Retinal pigment epithelial cell (primary cell): Measurements from ENCODE around the gene ARPC5L.

Experiments
- DNase-seq: peaks from one replicate; pipeline ENCODE4 v3.0.0-alpha.2; 2010; ENCODE audit warnings: low read depth
- H3K4me3 ChIP-seq: 2 replicates; pipeline ENCODE4 v1.5.1; 2011; ENCODE audit warnings: mild to moderate bottlenecking, low read length, control low read depth, moderate library complexity
- TF ChIP-seq, protein P1 (sequence below): conservative IDR thresholded peaks from 2 replicates; pipeline ENCODE4 v1.5.1; 2011; ENCODE audit warnings: low read depth, low read length, control low read depth, inconsistent platforms

ARPC5L gene

GRCh38 chr9:124878518-124878917 is 16.6 kb downstream of the ARPC5L start:
- TF ChIP-seq, protein P1, sequence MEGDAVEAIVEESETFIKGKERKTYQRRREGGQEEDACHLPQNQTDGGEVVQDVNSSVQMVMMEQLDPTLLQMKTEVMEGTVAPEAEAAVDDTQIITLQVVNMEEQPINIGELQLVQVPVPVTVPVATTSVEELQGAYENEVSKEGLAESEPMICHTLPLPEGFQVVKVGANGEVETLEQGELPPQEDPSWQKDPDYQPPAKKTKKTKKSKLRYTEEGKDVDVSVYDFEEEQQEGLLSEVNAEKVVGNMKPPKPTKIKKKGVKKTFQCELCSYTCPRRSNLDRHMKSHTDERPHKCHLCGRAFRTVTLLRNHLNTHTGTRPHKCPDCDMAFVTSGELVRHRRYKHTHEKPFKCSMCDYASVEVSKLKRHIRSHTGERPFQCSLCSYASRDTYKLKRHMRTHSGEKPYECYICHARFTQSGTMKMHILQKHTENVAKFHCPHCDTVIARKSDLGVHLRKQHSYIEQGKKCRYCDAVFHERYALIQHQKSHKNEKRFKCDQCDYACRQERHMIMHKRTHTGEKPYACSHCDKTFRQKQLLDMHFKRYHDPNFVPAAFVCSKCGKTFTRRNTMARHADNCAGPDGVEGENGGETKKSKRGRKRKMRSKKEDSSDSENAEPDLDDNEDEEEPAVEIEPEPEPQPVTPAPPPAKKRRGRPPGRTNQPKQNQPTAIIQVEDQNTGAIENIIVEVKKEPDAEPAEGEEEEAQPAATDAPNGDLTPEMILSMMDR, result no peak
- H3K4me3 ChIP-seq, result no peak overlapping the region
- no peak for DNase-seq

DNA sequence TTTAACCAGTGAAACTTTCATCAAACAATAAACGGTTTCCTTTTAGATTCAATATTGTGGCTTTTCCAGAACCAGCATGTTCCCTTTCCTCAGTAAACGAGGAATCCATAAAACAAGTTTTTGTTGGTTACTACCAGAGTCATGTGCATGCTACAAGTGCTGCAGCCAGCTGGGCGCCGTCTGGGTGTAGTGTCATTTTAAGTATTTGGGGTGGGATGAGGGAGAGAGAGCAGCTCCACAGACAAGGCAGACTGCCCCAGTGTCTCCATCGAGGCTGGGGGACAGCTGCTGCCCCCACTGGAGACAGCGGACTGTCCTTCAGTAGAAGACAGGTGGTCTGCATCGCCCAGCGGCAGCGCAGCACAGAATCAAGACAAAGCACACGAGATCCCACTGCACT is 17.3 kb downstream of the ARPC5L start:
- H3K4me3 ChIP-seq, result no peak overlapping the region
- TF ChIP-seq, protein P1, result no peak
- no peak for DNase-seq

DNA sequence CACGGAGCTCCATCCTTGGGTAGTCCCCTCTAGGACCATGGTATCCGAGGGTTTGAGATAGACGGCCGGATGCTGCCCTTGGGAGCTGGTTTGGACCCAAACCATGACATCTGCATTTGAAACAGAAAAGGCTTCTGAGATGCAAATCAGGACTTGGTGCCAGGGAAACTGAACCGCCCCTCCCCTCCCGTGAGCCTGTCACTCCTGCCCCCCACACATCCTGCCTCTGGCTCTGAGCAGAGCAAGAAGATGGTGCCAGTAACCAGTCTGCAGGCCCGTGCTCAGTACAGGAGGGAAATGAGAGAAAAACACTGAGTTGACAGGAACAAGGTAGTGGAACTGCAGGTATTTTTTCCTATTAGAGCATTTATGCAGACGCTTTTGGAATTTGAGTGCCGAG is 18.6 kb downstream of the ARPC5L start:
- H3K4me3 ChIP-seq, result no peak overlapping the region
- DNase-seq, result no peak
- TF ChIP-seq, protein P1, result no peak

DNA sequence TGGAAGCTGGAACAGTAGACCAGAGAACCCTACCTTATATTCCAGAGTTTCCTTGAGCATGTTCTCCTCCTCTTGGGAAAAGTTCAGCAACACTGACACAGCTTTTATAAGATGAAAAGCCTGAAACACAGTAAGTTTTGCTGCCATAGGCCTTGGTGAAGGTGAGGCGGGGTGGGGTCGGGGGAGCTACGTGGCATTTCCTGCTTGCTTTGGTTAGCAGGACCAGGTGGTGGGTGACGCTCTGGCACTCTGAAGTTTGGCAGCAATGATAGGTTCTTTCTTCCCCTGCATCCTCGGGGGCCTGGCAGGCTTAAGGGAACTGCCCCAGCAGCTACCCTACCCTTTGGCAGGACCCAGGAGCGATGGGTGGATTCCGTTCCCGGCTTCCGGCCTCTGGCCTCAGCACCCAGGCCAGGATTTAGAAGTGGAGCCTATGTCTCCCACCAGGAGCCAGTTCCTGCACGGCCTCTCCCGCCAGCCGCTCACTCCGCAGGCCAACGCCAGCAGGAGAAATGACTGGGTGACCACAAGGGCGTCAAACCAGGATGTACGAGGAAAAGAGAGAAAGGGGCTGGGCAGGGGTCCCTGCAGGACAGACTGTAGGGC is 19.3 kb downstream of the ARPC5L start:
- TF ChIP-seq, protein P1, result no peak
- no peak overlapping the region for H3K4me3 ChIP-seq
- no peak for DNase-seq

- TF ChIP-seq, protein P1, result no peak
- no peak for DNase-seq
- no peak overlapping the region for H3K4me3 ChIP-seq
Measured at GRCh38 chr9:124882231-124882630, 20.3 kb downstream of the ARPC5L start.

DNA sequence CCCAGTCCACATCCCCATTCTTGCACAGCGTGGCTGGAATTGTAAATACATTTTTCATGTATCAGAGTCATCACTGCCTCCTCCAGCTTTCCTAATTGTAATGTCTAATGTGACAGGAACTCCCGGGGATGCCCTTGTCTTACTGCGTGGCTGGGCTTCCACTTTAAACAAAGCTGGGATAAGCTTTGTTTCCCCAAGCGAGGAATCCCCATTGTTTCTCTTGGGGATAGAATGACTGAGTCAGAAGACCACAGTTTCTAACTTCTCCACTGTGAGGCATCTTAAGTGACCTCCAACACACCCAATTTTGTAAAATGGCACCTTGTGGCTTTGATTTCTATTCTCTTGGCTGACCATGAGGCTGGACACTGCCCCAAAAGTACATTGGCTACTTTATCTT is 22.4 kb downstream of the ARPC5L start:
- DNase-seq, result no peak
- TF ChIP-seq, protein P1, result no peak
- no peak overlapping the region for H3K4me3 ChIP-seq

GRCh38 chr9:124885551-124885950 is 23.6 kb downstream of the ARPC5L start:
- DNase-seq, result no peak
- H3K4me3 ChIP-seq, result no peak overlapping the region
- TF ChIP-seq, protein P1, result no peak
